ENCODE measurements around the gene APBB2.

Gene APBB2

DNA sequence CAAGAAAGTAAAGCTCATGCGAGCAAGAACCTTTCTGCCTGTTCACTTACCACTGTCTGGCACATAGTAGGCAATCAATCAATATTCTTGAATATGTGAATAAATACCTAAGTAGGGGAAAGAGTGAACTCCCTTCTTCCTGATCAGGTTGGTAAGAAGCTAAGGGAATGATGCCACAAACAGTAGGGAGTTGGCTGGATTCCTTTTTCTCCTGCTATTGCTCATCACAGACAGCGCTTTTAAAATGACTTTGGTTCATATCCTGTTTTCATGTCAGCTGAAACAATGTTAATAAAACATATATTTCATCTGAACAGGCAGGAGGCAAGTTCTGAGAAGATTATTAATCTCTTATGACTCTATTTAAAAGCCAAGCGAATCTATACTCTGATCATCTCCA is 365.4 kb downstream of the APBB2 start:
- no peak for DNase-seq (ENCODE audit: insufficient read length, low spot score)
- no peak for FAIRE-seq
- TF ChIP-seq, protein P1, sequence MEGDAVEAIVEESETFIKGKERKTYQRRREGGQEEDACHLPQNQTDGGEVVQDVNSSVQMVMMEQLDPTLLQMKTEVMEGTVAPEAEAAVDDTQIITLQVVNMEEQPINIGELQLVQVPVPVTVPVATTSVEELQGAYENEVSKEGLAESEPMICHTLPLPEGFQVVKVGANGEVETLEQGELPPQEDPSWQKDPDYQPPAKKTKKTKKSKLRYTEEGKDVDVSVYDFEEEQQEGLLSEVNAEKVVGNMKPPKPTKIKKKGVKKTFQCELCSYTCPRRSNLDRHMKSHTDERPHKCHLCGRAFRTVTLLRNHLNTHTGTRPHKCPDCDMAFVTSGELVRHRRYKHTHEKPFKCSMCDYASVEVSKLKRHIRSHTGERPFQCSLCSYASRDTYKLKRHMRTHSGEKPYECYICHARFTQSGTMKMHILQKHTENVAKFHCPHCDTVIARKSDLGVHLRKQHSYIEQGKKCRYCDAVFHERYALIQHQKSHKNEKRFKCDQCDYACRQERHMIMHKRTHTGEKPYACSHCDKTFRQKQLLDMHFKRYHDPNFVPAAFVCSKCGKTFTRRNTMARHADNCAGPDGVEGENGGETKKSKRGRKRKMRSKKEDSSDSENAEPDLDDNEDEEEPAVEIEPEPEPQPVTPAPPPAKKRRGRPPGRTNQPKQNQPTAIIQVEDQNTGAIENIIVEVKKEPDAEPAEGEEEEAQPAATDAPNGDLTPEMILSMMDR (IDR thresholded peaks at IDR 0.05; ENCODE audit: insufficient read depth, missing control alignments), result no peak

DNA sequence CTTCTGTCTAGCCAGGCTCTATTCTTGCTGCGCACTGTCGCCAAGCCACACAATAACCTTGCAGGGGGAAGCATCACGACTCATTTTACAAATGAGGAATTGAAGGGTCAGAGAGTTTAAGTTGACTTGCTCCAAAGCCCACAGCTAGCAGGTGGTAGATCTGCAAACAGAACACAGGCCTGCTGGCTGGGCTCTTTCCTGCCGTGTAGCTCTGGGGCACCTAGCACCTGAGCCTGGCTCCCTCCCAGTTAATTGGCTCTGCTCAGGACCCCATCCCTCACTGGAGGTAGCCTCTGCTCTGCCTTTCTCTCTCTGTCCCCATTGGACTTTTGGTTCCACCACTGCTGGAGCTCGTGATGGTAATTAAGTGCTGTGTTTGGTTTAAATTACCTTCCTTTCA is 366.1 kb downstream of the APBB2 start:
- DNase-seq (ENCODE audit: insufficient read length, low spot score) (no peak), FAIRE-seq (no peak)

DNA sequence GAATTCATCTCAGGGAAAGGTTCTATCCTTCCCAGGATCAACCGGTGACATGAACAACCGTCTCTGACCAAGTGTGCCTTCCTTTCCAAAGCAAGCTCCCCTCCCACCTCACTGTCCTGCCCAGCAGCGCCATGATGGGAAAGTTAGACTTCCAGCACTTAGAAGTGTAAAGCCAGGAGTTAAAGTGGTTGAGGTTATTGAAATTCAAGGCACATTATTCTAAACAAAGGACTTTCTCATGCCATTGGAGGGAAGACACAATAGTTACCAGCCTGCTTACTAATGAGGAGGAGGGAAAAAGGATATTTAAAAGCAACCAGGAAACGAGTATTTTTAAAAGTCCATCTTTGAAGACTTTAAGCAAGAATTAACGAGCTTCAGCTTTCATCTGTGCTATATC is 367.8 kb downstream of the APBB2 start:
- DNase-seq (ENCODE audit: insufficient read length, low spot score) (no peak), FAIRE-seq (no peak)
- TF ChIP-seq, protein P1 (IDR thresholded peaks at IDR 0.05; ENCODE audit: insufficient read depth, missing control alignments), result no peak

More for the DNA sequence above, 366.1 kb downstream of the APBB2 start:
- TF ChIP-seq, protein P1 (IDR thresholded peaks at IDR 0.05; ENCODE audit: insufficient read depth, missing control alignments), result no peak

DNA sequence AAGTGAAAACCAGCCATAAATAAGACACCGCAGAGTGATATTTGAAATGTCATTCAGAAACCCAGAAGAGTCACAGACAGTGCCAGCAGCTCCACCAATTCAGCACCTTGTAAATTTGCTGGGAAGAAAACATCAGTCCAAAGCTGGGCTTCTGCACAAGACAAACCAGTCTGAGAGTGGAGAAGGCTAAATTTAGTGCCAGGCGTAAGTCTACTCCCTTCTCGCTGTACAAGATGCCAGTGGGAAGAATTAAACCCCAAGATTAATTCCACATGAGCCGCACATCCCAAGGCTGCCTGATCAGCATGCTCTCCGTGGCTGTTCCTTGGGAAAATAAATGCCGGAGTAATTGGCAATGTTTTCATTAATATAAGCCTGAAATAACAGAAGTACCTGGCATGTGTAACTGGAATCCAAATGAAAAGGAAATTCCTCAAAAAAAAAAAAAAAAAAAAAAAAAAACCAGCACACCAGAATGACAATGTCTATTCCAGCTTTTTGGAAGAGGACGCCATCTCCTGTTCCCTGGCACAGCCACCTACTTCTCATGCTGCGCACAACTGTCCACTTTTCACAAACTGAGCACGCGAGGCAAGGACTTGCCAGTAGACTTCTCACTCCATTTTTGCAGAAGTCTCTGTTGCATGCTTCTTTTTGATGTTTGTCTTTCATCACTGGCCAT is 369.0 kb downstream of the APBB2 start:
- FAIRE-seq (no peak), DNase-seq (ENCODE audit: insufficient read length, low spot score) (no peak)
- TF ChIP-seq, protein P1 (IDR thresholded peaks at IDR 0.05; ENCODE audit: insufficient read depth, missing control alignments), result no peak

DNA sequence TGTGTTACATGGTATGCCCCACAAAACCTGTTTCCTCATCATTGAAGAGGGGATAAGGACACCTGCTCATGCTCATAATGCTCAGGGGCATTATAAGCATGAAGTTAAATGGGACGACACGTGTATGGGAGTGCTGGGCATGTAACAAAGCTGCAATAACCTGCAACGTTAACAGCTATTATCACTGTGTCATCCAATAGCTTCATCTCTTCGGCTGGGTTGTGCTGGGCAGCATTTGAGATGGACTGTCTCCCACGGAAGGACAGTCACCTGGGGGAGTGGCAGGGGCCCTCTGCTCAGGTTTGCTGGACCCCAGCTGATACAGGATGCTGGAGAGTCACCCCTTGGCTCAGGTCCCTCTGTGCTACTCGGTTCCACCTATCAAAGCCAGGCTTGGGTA is 370.1 kb downstream of the APBB2 start:
- TF ChIP-seq, protein P1 (IDR thresholded peaks at IDR 0.05; ENCODE audit: insufficient read depth, missing control alignments), result no peak
- FAIRE-seq, result no peak
- no peak for DNase-seq (ENCODE audit: insufficient read length, low spot score)

DNA sequence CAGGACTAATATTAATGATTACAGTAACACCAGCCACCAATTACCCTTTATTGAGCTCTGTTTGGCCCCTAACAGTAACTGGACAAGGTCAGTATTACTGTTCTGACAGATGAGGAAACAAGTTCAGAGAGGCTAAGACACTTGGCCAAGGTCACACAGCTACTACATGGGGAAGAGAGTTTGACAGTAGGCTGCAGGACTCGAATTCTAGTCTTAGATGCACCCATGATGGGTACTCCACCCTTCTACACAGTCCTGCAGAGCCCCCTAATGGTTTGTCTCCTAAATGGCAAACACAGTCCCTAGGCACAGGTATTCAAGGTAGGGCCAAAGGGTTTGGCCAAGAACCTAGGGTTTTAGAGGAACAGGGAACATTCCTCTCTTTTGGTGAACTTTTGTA is 370.6 kb downstream of the APBB2 start:
- TF ChIP-seq, protein P1 (IDR thresholded peaks at IDR 0.05; ENCODE audit: insufficient read depth, missing control alignments), result peak; percentile 28
- FAIRE-seq, result no peak
- DNase-seq (ENCODE audit: insufficient read length, low spot score), result no peak

DNA sequence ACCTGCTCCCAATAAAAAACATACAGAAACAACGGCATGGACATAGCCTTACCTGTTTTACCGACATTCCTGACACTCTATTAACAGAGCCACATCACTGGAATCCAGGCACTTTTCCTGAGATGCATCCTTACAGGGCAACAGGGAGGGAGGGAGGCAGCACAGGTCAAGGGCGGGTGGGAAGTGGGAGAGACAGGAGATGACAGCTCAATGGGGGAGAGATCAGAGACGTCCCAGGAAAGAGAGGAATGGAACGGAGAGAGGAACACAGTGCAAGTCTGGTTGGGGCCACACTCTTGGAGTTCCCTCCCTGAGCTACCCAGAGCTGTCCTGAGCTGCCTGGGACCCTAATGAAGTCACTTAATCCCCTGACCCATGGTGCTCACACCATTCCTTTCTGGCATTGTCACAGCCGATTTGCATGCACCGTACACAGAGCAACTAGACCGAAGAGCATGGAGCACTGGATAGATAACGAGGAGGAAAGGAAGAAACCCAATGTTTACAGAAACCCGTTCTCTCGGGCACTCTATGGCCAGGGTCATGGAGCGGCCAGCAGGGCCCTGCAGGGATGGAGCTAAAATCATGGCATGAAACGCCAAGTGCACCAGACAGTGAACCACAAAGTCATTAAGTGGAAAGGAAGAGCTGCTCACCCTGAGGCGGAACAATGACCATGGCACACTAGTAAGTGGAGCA is 371.5 kb downstream of the APBB2 start:
- FAIRE-seq (no peak), DNase-seq (ENCODE audit: insufficient read length, low spot score) (no peak)
- TF ChIP-seq, protein P1 (IDR thresholded peaks at IDR 0.05; ENCODE audit: insufficient read depth, missing control alignments), result no peak

All from D721Med (cell line).